NB4 (cell line): ENCODE results near the gene PDP2.

Experiments used
- CTCF ChIP-seq: IDR thresholded peaks from one replicate; pipeline ENCODE4 v1.5.1; 2012; ENCODE audit warnings: low read depth, low read length
- MAX ChIP-seq: IDR thresholded peaks from 2 replicates; pipeline ENCODE4 v1.6.1; 2011; ENCODE audit warnings: low read depth, low read length
- POLR2A ChIP-seq: IDR thresholded peaks from 2 replicates; pipeline ENCODE4 v1.6.1; 2011; ENCODE audit warnings: mild to moderate bottlenecking; ENCODE audit not compliant: insufficient read length; ENCODE audit errors: extremely low read depth

GRCh38 chr16:66903544-66904427 is 23.5 kb downstream of the PDP2 start:
- TF ChIP-seq POLR2A: no peak
- no peak for TF ChIP-seq CTCF
- no peak for TF ChIP-seq MAX
